Measurements from ENCODE around the gene SIK2.

The SIK2 gene

GRCh38 chr11:111571829-111572501 is 30.3 kb upstream of the SIK2 start:
- H3K9me3 ChIP-seq (ENCODE audit: severe bottlenecking), result no peaks in the 10 kb centered on the region
- no peak overlapping the region for H3K4me3 ChIP-seq (ENCODE audit: severe bottlenecking)
- no peak overlapping the region for H3K27ac ChIP-seq (ENCODE audit: poor library complexity, severe bottlenecking)
- H3K36me3 ChIP-seq (ENCODE audit: low read depth), result no peaks in the 10 kb centered on the region
- ATAC-seq (ENCODE audit: low read depth), result no peak
- no peak for DNase-seq (ENCODE audit: low spot score)
- no peak for TF ChIP-seq CTCF (IDR thresholded peaks at IDR 0.05; ENCODE audit: poor library complexity, severe bottlenecking)
- H3K4me1 ChIP-seq (ENCODE audit: insufficient read depth, poor library complexity, severe bottlenecking), result no peaks in the 10 kb centered on the region
- no peaks in the 10 kb centered on the region for H3K27me3 ChIP-seq (ENCODE audit: insufficient read depth, poor library complexity, severe bottlenecking)

- H3K9me3 ChIP-seq (ENCODE audit: severe bottlenecking), result no peaks in the 10 kb centered on the region
- no peak overlapping the region for H3K4me3 ChIP-seq (ENCODE audit: severe bottlenecking)
- no peak for ATAC-seq (ENCODE audit: low read depth)
- no peaks in the 10 kb centered on the region for H3K36me3 ChIP-seq (ENCODE audit: low read depth)
- H3K27ac ChIP-seq (ENCODE audit: poor library complexity, severe bottlenecking), result no peak overlapping the region
- no peaks in the 10 kb centered on the region for H3K27me3 ChIP-seq (ENCODE audit: insufficient read depth, poor library complexity, severe bottlenecking)
- H3K4me1 ChIP-seq (ENCODE audit: insufficient read depth, poor library complexity, severe bottlenecking), result no peaks in the 10 kb centered on the region
- DNase-seq (ENCODE audit: low spot score), result no peak
- TF ChIP-seq CTCF (IDR thresholded peaks at IDR 0.05; ENCODE audit: poor library complexity, severe bottlenecking), result no peak
Measured at GRCh38 chr11:111572581-111572980, 29.7 kb upstream of the SIK2 start.

GRCh38 chr11:111573821-111574249 is 28.4 kb upstream of the SIK2 start:
- Histone ChIP-seq H3K27me3 (ENCODE audit: insufficient read depth, poor library complexity, severe bottlenecking) (no peaks in the 10 kb centered on the region), H3K9me3 (ENCODE audit: severe bottlenecking) (no peaks in the 10 kb centered on the region), H3K4me1 (ENCODE audit: insufficient read depth, poor library complexity, severe bottlenecking) (no peaks in the 10 kb centered on the region), H3K4me3 (ENCODE audit: severe bottlenecking) (no peak overlapping the region), H3K27ac (ENCODE audit: poor library complexity, severe bottlenecking) (no peak overlapping the region), H3K36me3 (ENCODE audit: low read depth) (no peaks in the 10 kb centered on the region)
- DNase-seq (ENCODE audit: low spot score) (no peak), ATAC-seq (ENCODE audit: low read depth) (no peak)
- TF ChIP-seq CTCF (IDR thresholded peaks at IDR 0.05; ENCODE audit: poor library complexity, severe bottlenecking), result no peak

GRCh38 chr11:111574373-111575225 is 27.6 kb upstream of the SIK2 start:
- no peaks in the 10 kb centered on the region for H3K27me3 ChIP-seq (ENCODE audit: insufficient read depth, poor library complexity, severe bottlenecking)
- no peak overlapping the region for H3K4me3 ChIP-seq (ENCODE audit: severe bottlenecking)
- DNase-seq (ENCODE audit: low spot score) (no peak), ATAC-seq (ENCODE audit: low read depth) (peak; percentile 52; the same call in 1 of the 3 replicates)
- no peaks in the 10 kb centered on the region for H3K36me3 ChIP-seq (ENCODE audit: low read depth)
- TF ChIP-seq CTCF (IDR thresholded peaks at IDR 0.05; ENCODE audit: poor library complexity, severe bottlenecking), result peak; percentile 28
- H3K4me1 ChIP-seq (ENCODE audit: insufficient read depth, poor library complexity, severe bottlenecking), result no peaks in the 10 kb centered on the region
- no peaks in the 10 kb centered on the region for H3K9me3 ChIP-seq (ENCODE audit: severe bottlenecking)
- H3K27ac ChIP-seq (ENCODE audit: poor library complexity, severe bottlenecking), result no peak overlapping the region
